Measurements from ENCODE around the gene HACD4.

HACD4 gene

GRCh38 chr9:21053851-21054250 lies 22.4 kb upstream of the HACD4 start:
- Histone ChIP-seq H3K9ac (ENCODE audit: low read length) (no peak overlapping the region), H3K4me1 (ENCODE audit: insufficient read depth, low read length, severe bottlenecking) (peaks cover 7% of the 10 kb centered on the region), H3K79me2 (ENCODE audit: insufficient read depth, low read length) (no peaks in the 10 kb centered on the region), H3K9me2 (ENCODE audit: low read depth, low read length) (no peaks in the 10 kb centered on the region), H3K4me3 (ENCODE audit: low read depth, low read length, poor library complexity, severe bottlenecking) (no peak overlapping the region), H3K27me3 (ENCODE audit: insufficient read depth, low read length) (no peaks in the 10 kb centered on the region), H3K27ac (ENCODE audit: low read depth, low read length, poor library complexity, severe bottlenecking) (no peak overlapping the region), H3K4me2 (ENCODE audit: low read length) (no peak overlapping the region), H2AFZ (ENCODE audit: low read length) (no peak overlapping the region; the same call in 1 of the 2 replicates), H3K36me3 (ENCODE audit: insufficient read depth, low read length) (no peaks in the 10 kb centered on the region), H4K20me1 (ENCODE audit: insufficient read depth, low read length) (no peaks in the 10 kb centered on the region), H3K9me3 (ENCODE audit: low read length) (peaks cover 6% of the 10 kb centered on the region; the same call in 1 of the 2 replicates), H3F3A (ENCODE audit: insufficient read depth, low read length) (no peaks in the 10 kb centered on the region)
- TF ChIP-seq EZH2 (IDR thresholded peaks at IDR 0.05; ENCODE audit: borderline replicate concordance, low read length) (no peak), CTCF (IDR thresholded peaks at IDR 0.05; ENCODE audit: low read length) (no peak)

- Histone ChIP-seq H3K9ac (ENCODE audit: low read length) (no peak overlapping the region), H3K9me2 (ENCODE audit: low read depth, low read length) (no peaks in the 10 kb centered on the region), H3K4me2 (ENCODE audit: low read length) (peak overlapping the region; percentile 8; the same call in 1 of the 2 replicates), H3F3A (ENCODE audit: insufficient read depth, low read length) (no peaks in the 10 kb centered on the region), H3K4me3 (ENCODE audit: low read depth, low read length, poor library complexity, severe bottlenecking) (peak overlapping the region; percentile 16), H3K4me1 (ENCODE audit: insufficient read depth, low read length, severe bottlenecking) (peaks cover 30% of the 10 kb centered on the region), H3K79me2 (ENCODE audit: insufficient read depth, low read length) (no peaks in the 10 kb centered on the region), H2AFZ (ENCODE audit: low read length) (0 out of 2 replicates have a peak overlapping the region, but pooled peaks have one; percentile 3), H3K27me3 (ENCODE audit: insufficient read depth, low read length) (no peaks in the 10 kb centered on the region), H3K9me3 (ENCODE audit: low read length) (no peaks in the 10 kb centered on the region), H3K36me3 (ENCODE audit: insufficient read depth, low read length) (no peaks in the 10 kb centered on the region), H4K20me1 (ENCODE audit: insufficient read depth, low read length) (no peaks in the 10 kb centered on the region), H3K27ac (ENCODE audit: low read depth, low read length, poor library complexity, severe bottlenecking) (no peak overlapping the region)
- TF ChIP-seq EZH2 (IDR thresholded peaks at IDR 0.05; ENCODE audit: borderline replicate concordance, low read length), result no peak
- TF ChIP-seq CTCF (IDR thresholded peaks at IDR 0.05; ENCODE audit: low read length), result no peak
Measured at GRCh38 chr9:21047281-21047691, 15.8 kb upstream of the HACD4 start.

DNA sequence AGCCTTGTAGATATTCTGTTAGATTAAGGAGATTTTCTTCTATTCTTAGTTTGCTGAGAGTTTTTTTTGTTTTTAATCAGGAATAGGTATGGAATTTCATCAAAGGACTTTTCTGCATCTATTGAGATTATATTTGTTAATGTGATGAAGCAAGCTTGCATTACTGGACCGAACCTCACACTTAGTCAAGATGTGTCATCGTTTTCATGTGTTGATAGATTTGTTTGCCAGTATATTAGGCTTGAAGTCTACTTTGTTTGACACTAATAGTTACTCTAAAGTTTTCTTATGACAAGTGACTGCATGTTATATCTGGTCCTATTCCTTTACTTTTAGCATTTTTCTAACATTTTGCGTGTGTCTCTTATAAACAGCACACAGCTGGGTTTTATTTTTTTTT lies 12.4 kb upstream of the HACD4 start:
- TF ChIP-seq EZH2 (IDR thresholded peaks at IDR 0.05; ENCODE audit: borderline replicate concordance, low read length) (no peak), CTCF (IDR thresholded peaks at IDR 0.05; ENCODE audit: low read length) (no peak)
- H3K9me3 ChIP-seq (ENCODE audit: low read length), result no peaks in the 10 kb centered on the region
- H4K20me1 ChIP-seq (ENCODE audit: insufficient read depth, low read length), result no peaks in the 10 kb centered on the region
- H3K79me2 ChIP-seq (ENCODE audit: insufficient read depth, low read length), result no peaks in the 10 kb centered on the region
- no peak overlapping the region for H3K9ac ChIP-seq (ENCODE audit: low read length)
- H3K36me3 ChIP-seq (ENCODE audit: insufficient read depth, low read length), result no peaks in the 10 kb centered on the region
- H3K4me2 ChIP-seq (ENCODE audit: low read length), result no peak overlapping the region
- H3K4me1 ChIP-seq (ENCODE audit: insufficient read depth, low read length, severe bottlenecking), result peaks cover 39% of the 10 kb centered on the region
- no peaks in the 10 kb centered on the region for H3F3A ChIP-seq (ENCODE audit: insufficient read depth, low read length)
- no peak overlapping the region for H3K4me3 ChIP-seq (ENCODE audit: low read depth, low read length, poor library complexity, severe bottlenecking)
- no peaks in the 10 kb centered on the region for H3K9me2 ChIP-seq (ENCODE audit: low read depth, low read length)
- H3K27ac ChIP-seq (ENCODE audit: low read depth, low read length, poor library complexity, severe bottlenecking), result no peak overlapping the region
- no peak overlapping the region for H2AFZ ChIP-seq (ENCODE audit: low read length)
- H3K27me3 ChIP-seq (ENCODE audit: insufficient read depth, low read length), result no peaks in the 10 kb centered on the region
